HepG2 (cell line): ENCODE data around the gene POLR3GL. TPM values are rescaled to one million over a fixed set of nuclear protein-coding genes. Genes with fewer than 3 reads are reported as not detected.

Source experiments
- ARNT2 ChIP-seq: sonication (generic); formaldehyde crosslinking; IDR thresholded peaks from 2 replicates; pipeline ENCODE4 v1.8.0; 2022; ENCODE audit warnings: mild to moderate bottlenecking, low read depth, missing genetic modification reagents, moderate library complexity
- ATM ChIP-seq: fragments of 450-650 bp; IDR thresholded peaks from 2 replicates; pipeline ENCODE4 v1.7.1; 2017; ENCODE audit warnings: mild to moderate bottlenecking, borderline replicate concordance
- CEBPG ChIP-seq: IDR thresholded peaks from 2 replicates; pipeline ENCODE4 v1.6.1; 2016
- ELF3 ChIP-seq: IDR thresholded peaks from 2 replicates; pipeline ENCODE4 v1.6.1; 2016; ENCODE audit warnings: missing genetic modification reagents, missing compliant biosample characterization
- HMGA1 ChIP-seq: sonication (generic); formaldehyde crosslinking; conservative IDR thresholded peaks from 2 replicates; pipeline ENCODE4 v1.4.0; 2020; ENCODE audit warnings: missing genetic modification reagents
- HNRNPL ChIP-seq: fragments of 200-400 bp; formaldehyde crosslinking; IDR thresholded peaks from 2 replicates; pipeline ENCODE4 v1.6.1; 2017; ENCODE audit warnings: mild to moderate bottlenecking, low read depth, low read length
- NCOA5 ChIP-seq: sonication (generic); formaldehyde crosslinking; IDR thresholded peaks from 2 replicates; pipeline ENCODE4 v1.4.0; 2020; ENCODE audit warnings: missing genetic modification reagents
- NFYC ChIP-seq: IDR thresholded peaks from 2 replicates; pipeline ENCODE4 v1.6.1; 2016; ENCODE audit warnings: missing genetic modification reagents, missing compliant biosample characterization
- NKX3-1 ChIP-seq: sonication (generic); formaldehyde crosslinking; IDR thresholded peaks from 2 replicates; pipeline ENCODE4 v1.5.0; 2020; ENCODE audit warnings: missing genetic modification reagents
- STAG1 ChIP-seq: sonication (generic); formaldehyde crosslinking; IDR thresholded peaks from 2 replicates; pipeline ENCODE4 v1.4.0; 2020; ENCODE audit warnings: missing genetic modification reagents
- YY1 ChIP-seq: IDR thresholded peaks from 2 replicates; pipeline ENCODE4 v1.6.1; 2011; ENCODE audit warnings: low read length, low read depth, moderate library complexity, mild to moderate bottlenecking; ENCODE audit not compliant: insufficient read depth, insufficient replicate concordance
- ZNF124 ChIP-seq: sonication (generic); formaldehyde crosslinking; IDR thresholded peaks from 2 replicates; pipeline ENCODE4 v1.4.0; 2020; ENCODE audit warnings: missing genetic modification reagents
- ZNF253 ChIP-seq: sonication (generic); formaldehyde crosslinking; IDR thresholded peaks from 2 replicates; pipeline ENCODE4 v1.8.0; 2022; ENCODE audit warnings: mild to moderate bottlenecking, missing genetic modification reagents, borderline replicate concordance
- ZNF317 ChIP-seq: sonication (generic); formaldehyde crosslinking; IDR thresholded peaks from 2 replicates; pipeline ENCODE4 v1.5.0; 2020; ENCODE audit warnings: mild to moderate bottlenecking, missing genetic modification reagents
- ZNF446 ChIP-seq: sonication (generic); formaldehyde crosslinking; IDR thresholded peaks from 2 replicates; pipeline ENCODE4 v1.5.0; 2020; ENCODE audit warnings: mild to moderate bottlenecking, missing genetic modification reagents
- ZNF788 ChIP-seq: sonication (generic); formaldehyde crosslinking; IDR thresholded peaks from 2 replicates; pipeline ENCODE4 v1.5.0; 2020; ENCODE audit warnings: mild to moderate bottlenecking, missing genetic modification reagents, borderline replicate concordance
- polyA plus RNA-seq, 8 experiments: library from polyadenylated mRNA; depleted of rRNA in 3 of 8; stranded (reverse) in 7 of 8; unstranded in 1 of 8; fragments of >200 nt; fragmentation: Illumina TruSeq in 4 of 8; extraction: Trizol in 4 of 8; gene quantifications; 2 replicates each; pipeline versions ENCODE4 v1.2.1 to v1.2.3, GENCODE V29; 2011 to 2016; ENCODE audit warnings: low read depth in 4 of 8, missing spikeins in 1 of 8, mixed read lengths in 1 of 8; ENCODE audit not compliant: insufficient read depth in 1 of 8
- total RNA-seq, 5 experiments: library from RNA; depleted of rRNA; stranded (reverse); fragments of >200 nt; fragmentation: Illumina TruSeq; extraction: Trizol; gene quantifications; 2 replicates each; pipeline ENCODE4 v1.2.3, GENCODE V29; 2016; ENCODE audit warnings: low read depth in 1 of 5
- TF ChIP-seq, protein P1 (sequence below): sonication (generic); formaldehyde crosslinking; IDR thresholded peaks from 2 replicates; pipeline ENCODE4 v1.5.0; 2020; ENCODE audit warnings: mild to moderate bottlenecking, missing genetic modification reagents, borderline replicate concordance
- TF ChIP-seq, protein P2 (sequence below): sonication (generic); formaldehyde crosslinking; IDR thresholded peaks from 2 replicates; pipeline ENCODE4 v1.9.0; 2021; ENCODE audit warnings: missing genetic modification reagents, borderline replicate concordance

POLR3GL gene
- total and polyA plus RNA-seq, 2 of the 13 experiments (the other 11 are each of a cell fraction or from before 2014, with no cell fraction given) = 11.5 to 12.4 TPM

DNA sequence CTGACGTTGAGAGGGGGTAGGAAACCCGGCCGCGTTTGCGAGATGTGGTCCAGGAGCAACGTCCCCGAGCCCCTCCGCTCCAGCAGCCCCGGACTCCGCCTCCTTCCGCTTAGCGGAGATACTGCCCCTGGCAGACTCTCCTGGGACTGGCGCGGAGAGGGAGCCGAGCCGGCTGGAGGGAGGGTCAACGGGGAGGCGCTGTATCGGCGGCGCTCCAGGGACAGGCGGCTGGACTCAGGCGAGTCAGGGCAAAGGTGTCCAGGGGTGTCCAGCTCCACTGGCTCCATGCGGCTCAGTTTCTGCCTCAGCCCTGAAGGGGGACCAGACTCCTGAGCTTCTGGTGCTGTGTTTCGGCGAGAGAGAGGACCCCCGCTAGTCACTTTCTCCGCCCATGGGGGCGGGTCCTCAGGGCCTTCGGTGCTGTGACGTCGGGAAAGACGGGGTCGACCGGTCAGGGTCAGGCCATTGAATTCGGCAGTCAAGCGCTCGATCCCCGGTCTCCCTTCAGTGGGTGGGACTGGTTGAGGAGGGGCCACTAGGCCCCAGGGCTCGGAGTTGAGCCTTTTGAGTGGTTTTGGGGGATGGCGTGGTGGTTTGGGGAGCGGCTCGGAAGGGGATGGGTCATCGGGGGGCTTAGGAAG is 3.9 kb upstream of the POLR3GL start (continued):
- TF ChIP-seq YY1 (no peak), ZNF446 (CRISPR knock-in tag) (no peak), ARNT2 (CRISPR knock-in tag) (no peak), HMGA1 (CRISPR knock-in tag) (no peak), ATM (no peak), CEBPG (CRISPR knock-in tag) (no peak), ZNF253 (CRISPR knock-in tag) (no peak), NKX3-1 (CRISPR knock-in tag) (no peak), HNRNPL (no peak), STAG1 (CRISPR knock-in tag) (no peak), ELF3 (CRISPR knock-in tag) (peak; percentile 62; the same call in 1 of the 2 replicates), NCOA5 (CRISPR knock-in tag) (no peak), ZNF788 (CRISPR knock-in tag) (peak; percentile 33; the same call in 1 of the 2 replicates), ZNF317 (CRISPR knock-in tag) (no peak), NFYC (CRISPR knock-in tag) (no peak), ZNF124 (CRISPR knock-in tag) (no peak)
- TF ChIP-seq, protein P1, sequence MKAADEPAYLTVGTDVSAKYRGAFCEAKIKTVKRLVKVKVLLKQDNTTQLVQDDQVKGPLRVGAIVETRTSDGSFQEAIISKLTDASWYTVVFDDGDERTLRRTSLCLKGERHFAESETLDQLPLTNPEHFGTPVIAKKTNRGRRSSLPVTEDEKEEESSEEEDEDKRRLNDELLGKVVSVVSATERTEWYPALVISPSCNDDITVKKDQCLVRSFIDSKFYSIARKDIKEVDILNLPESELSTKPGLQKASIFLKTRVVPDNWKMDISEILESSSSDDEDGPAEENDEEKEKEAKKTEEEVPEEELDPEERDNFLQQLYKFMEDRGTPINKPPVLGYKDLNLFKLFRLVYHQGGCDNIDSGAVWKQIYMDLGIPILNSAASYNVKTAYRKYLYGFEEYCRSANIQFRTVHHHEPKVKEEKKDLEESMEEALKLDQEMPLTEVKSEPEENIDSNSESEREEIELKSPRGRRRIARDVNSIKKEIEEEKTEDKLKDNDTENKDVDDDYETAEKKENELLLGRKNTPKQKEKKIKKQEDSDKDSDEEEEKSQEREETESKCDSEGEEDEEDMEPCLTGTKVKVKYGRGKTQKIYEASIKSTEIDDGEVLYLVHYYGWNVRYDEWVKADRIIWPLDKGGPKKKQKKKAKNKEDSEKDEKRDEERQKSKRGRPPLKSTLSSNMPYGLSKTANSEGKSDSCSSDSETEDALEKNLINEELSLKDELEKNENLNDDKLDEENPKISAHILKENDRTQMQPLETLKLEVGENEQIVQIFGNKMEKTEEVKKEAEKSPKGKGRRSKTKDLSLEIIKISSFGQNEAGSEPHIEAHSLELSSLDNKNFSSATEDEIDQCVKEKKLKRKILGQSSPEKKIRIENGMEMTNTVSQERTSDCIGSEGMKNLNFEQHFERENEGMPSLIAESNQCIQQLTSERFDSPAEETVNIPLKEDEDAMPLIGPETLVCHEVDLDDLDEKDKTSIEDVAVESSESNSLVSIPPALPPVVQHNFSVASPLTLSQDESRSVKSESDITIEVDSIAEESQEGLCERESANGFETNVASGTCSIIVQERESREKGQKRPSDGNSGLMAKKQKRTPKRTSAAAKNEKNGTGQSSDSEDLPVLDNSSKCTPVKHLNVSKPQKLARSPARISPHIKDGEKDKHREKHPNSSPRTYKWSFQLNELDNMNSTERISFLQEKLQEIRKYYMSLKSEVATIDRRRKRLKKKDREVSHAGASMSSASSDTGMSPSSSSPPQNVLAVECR = peak; percentile 85; the same call in 1 of the 2 replicates
- TF ChIP-seq, protein P2, sequence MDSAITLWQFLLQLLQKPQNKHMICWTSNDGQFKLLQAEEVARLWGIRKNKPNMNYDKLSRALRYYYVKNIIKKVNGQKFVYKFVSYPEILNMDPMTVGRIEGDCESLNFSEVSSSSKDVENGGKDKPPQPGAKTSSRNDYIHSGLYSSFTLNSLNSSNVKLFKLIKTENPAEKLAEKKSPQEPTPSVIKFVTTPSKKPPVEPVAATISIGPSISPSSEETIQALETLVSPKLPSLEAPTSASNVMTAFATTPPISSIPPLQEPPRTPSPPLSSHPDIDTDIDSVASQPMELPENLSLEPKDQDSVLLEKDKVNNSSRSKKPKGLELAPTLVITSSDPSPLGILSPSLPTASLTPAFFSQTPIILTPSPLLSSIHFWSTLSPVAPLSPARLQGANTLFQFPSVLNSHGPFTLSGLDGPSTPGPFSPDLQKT (CRISPR knock-in tag) = no peak
